Activated gamma-delta T cell (primary cell): ENCODE data around the gene PPP1R12A.
"Not testable (repeated sequence)": the region's sequence is repeated elsewhere in the genome, so short reads cannot be mapped to it uniquely, and the experiment has no call there.

Experiments
- DNase-seq: peaks from one replicate; lab custom pipeline; 2025; lab: John Stamatoyannopoulos, UW
- total RNA-seq, 2 donors: gene quantifications; one replicate each; lab custom pipeline; 2026; lab: John Stamatoyannopoulos, UW

Gene PPP1R12A
- 298 to 302 reads per million in 2 donors for total RNA-seq

DNA sequence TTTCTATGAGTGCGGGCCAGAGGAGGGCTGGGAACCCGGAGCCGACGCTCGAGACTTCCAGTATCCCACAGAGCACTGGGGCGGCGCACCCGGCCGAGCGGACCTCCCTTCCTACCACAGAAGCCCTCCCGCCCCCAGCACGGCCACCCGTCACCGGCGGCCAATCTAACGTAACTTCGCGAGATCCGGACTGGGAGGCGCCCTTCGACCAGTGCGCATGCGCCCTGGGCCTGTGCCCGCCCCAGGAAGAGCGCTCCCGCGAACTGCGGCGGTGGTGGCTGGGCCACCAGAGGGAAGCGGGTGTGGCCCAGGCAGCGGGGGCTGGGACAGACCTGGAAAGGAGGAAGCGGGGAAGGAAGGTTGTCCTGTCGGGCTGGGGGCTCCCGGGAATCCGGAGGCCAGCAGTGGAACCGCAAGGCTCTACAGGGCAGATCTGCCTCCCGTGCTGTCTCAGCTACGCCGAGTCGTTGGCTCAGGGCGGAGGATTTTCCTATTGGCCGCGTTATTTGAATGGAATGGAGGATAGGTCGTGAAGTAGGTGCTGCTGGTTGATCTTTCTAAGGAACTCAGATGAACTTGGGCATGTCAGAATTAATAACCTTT is at the start of gene PPP1R12A:
TSS of gene PPP1R12A (minus strand) at position 77 of the 603 bp plus-strand sequence. CDS start 166 bp downstream, outside the sequence.
- peak; percentile 93 for DNase-seq

GRCh38 chr12:79983986-79984620 is 49.2 kb upstream of the PPP1R12A start:
- no peak for DNase-seq

DNA sequence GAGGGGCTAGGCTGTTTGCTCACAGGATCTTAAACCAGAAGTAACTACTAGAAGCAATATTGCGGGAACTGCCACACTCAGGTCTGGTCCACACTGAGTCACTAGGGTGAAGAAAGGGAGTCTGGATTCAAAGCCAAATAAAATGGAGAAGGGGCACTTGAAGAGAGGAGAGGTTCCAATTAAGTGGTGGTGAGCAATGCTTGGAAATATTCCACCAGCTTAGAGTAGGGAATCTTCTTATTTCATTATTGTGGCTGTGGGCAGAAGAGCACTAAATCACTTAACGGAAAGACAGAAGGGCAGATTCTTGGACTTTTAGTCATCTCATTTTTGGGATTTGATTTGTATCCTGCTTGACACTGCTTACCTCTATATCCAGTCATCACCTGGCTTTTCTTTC is 48.6 kb upstream of the PPP1R12A start:
- no peak for DNase-seq

DNA sequence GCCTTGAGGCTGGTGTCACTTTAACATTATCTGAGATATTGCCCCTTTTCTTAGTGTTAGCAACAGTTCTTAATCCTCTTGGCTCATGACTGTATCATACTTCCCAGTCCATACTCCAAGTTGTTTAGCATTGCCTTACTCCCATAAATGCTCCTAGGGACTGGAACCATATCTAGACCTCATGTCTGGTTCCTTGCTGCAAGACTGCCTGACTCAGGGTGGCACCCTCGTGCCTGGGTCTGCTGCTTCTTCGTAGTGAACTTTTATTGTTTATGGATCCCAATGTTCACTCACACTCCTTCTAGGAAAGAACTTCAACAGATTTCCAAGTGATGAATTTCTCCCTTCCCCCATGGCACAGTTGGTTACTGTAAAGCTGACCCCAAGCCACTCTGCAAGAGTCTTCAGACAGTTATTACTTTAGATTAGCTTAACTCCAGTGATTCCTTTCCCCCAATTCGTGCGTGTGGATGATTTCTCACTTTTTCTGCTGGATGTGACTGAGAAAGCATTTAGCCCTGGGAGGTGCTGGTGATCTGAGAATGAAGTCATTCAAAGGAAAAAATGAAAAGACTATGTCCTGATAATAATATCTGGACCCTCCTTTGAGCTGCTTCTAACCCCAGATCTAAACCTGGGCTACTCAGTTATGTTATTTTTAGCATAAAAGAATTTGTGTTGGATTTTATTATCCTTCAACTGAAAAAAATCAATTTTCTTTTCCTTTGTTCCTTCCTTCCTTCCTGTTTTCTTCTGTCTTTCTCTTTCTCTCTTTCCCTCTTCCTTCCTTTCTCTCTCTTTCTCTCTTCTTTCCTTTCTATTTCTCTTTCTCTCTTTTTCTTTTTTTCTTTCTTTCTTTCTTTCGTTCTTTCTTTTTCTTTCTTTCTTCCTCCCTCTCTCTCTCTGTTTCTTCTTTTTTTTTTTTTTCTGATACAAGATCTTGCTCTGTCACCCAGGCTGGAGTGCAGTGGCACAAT is 47.5 kb upstream of the PPP1R12A start:
- DNase-seq: no peak

GRCh38 chr12:79978692-79979091 is 43.8 kb upstream of the PPP1R12A start:
- no peak for DNase-seq

GRCh38 chr12:79977856-79978460 is 43.1 kb upstream of the PPP1R12A start:
- DNase-seq: not testable (repeated sequence)

- no peak for DNase-seq
Measured at GRCh38 chr12:79975143-79975542, 40.2 kb upstream of the PPP1R12A start.

DNA sequence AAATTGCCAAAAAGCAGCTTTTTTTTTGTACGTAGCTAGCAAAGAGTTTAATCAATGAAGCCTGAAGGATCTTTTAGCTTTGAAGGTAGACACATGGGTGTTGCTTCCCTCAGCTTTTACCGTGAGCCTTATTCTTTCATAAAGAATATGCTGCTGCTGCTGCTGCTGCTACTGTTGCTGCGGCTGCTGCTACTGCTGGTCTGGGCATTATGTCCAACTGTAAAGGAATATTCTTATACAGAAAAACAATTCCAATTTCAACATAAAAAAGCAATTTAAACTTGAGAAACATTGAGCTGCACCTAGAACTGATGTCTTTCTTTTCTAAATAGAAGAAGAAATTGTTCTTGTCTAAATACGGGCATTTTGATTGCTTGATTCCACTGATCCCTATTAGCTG is 38.9 kb upstream of the PPP1R12A start:
- DNase-seq: no peak

DNA sequence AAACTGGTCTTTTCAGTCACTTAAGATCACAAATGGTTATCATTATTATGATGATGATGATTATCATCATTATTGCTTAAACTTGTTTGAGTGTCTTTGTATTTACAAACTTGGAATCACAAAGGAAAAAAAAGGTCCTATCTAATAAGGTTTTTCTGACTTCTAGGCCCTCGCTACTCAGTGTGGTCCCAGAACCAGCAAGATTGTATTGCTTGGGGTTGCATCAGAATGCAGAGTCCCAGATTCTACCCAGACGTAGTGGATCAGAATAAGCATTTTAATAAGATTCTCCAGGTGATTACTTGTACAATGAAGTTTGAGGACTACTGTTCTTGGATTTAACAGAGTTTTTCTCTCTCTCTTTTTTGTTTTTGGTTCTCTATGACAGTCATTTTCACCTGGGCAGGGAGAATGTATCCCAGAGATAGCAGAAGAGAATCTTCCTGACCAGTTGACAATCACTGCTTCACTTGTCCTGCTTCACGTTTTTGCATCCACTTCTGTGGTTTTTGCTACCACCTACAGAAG is 29.3 kb upstream of the PPP1R12A start:
- no peak for DNase-seq

DNA sequence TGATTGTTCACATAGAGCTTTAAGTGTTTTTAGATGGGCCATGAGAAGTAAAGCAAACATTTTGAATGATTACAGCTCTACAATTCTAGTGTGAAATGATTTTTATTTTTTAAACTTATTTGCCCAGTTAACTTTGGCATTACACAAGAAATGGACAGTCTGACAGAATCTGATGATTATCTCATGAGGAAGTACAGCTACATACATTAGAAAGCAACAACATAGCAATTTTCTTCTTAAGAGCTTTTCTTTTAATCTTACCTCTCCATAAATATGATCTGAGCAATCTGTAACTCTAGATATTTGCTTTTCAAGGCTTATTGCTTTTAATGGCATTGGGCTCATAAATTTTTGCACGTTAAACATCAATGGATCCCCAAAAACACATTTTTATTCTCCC is 26.5 kb upstream of the PPP1R12A start:
- no peak for DNase-seq

DNA sequence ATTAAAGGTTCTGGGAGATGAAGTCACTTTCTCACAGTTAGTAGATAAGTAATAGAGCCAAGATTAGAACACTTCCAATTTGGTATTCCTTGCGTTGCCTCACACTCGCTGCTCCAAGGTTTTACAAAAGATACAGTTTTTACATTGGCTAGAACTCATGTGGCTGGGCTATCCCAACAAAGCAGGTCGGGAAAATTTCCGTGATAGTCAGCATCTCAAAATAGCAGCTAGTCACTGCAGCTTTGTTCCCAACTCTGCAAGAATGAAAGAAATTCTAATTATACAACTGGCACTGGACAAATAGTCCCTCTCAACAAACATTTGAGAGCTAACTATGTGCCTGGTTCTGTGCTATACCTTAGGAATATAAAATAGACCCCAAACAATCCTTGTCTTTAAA is 24.6 kb upstream of the PPP1R12A start:
- no peak for DNase-seq

DNA sequence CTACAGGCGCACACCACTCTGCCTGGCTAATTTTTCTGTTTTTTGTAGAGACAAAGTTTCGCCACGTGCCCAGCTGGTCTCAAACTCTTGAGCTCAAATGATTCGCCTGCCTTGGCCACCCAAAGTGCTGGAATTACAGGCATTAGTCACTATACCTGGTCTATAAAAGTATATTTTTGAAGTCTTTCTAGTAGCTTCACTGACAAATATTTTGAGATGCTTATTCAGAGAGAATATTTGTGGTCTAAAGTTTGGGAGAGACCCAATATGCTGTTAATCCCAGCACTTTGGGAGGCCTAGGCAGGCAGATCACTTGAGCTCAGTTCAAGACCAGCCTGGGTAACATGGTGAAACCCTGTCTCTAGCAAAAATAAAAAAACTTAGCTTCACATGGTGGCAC is 22.0 kb upstream of the PPP1R12A start:
- no peak for DNase-seq

GRCh38 chr12:79955561-79955960 is 20.7 kb upstream of the PPP1R12A start:
- no peak for DNase-seq

DNA sequence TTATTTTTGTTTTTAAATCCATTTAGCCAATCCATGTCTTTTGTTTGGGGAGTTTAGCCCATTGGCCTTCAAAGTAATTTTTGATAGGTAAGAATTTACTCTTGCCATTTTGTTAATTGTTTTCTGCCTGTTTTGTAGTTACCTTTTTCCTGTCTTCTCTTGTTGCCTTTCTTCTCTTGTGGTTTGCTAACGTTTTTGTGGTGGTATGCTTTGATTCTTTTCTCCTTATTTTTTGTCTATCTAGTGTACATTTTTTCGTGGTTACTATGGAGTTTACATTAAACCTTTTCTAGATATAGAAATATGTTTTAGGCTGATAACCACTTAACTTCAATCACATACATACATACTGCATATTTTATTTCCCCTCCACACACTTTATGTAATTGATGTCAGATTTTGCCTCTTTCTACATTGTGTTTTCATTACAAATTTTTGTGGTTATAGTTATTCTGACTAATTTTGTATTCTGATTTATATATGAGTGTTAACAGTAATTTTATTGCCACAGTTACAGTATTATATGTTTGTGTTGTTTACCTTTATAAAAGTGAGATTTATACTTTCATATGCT is 19.2 kb upstream of the PPP1R12A start:
- no peak for DNase-seq

DNA sequence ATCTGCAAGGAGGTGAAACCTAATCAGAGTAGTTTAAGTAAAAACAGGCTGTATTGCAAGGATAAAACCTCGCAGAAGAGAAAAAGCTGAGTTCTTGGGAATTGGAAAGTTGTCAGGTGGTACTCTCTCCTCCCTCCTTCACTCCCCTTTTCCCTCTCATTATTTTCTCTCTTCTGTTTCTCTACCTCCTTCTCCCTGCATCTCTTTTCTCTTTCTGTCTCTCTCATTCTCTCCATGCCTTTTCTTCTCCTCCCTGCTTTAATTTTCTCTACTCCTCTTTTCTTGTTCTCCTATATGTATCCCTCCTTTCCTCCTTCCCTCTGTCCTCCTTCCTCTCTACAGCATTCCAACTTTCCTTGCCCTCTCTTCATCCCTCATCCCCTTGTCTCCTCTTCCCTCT is 14.2 kb upstream of the PPP1R12A start:
- DNase-seq: no peak

- no peak for DNase-seq
Measured at GRCh38 chr12:79945433-79945832, 10.5 kb upstream of the PPP1R12A start.

DNA sequence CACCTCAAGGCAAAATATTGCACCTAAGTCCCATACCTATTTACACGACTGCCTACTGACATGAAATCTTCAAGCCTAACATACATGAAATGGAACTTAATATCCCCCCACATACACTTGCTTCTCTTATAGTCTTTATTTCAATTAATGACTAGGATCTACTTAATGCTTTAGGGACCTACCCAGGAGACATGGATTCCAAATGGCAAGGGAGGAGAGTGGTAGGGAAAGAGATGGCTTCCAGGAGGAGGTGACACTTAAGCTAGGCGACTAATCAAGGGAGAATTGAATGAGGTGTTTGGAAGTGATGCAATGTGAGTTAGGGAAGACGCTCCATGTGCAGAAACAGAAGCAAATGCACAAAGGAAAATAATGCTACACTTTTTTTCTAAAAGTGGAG is 9.7 kb upstream of the PPP1R12A start:
- DNase-seq: no peak

GRCh38 chr12:79942846-79943245 is 7.9 kb upstream of the PPP1R12A start:
- not testable (repeated sequence) for DNase-seq

DNA sequence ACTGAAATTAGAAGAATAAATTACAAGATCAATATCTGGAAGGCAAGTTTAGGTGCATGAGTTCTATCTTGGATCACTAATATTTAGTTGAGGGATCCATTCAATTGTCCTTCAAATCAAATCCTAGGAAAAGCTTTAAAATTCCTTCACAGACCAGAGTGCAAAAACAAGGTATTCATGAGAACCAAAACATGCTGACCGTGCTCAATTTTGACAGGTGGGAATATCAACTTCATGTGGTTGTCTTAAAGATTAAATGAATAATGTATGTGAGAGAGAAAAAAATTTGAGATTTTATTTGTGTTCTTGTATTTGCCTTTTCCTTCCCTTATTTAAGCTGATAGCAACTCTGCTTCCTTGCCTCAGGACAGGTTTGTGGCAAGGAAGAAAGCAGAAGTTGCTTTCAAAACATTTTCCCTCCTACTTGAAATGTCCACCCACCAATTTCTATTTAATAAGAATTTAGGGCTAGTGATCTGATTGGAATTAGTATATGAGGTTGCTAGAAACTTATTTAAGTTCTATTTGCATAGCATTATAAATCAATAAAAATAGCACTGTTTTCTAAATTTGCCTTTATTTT is 4.9 kb upstream of the PPP1R12A start:
- DNase-seq: no peak

DNA sequence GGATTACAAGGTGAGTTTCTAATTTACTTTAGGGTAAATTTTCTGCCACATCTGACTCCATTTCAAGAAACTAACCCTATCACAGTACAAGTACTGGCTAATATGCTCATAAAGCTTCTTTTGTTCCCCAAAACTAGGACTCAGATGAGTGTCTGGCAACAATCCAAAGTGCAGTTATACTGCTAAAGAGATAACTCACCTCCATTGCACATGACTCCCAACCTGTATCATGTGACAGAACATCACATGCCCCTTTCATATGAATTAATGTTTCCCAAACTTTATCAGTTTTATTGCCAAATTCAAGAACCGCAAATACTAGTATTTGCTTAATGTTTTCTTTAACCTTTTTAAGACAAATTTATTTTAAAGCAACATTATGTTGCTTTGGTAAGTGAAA is 3.9 kb upstream of the PPP1R12A start:
- no peak for DNase-seq

DNA sequence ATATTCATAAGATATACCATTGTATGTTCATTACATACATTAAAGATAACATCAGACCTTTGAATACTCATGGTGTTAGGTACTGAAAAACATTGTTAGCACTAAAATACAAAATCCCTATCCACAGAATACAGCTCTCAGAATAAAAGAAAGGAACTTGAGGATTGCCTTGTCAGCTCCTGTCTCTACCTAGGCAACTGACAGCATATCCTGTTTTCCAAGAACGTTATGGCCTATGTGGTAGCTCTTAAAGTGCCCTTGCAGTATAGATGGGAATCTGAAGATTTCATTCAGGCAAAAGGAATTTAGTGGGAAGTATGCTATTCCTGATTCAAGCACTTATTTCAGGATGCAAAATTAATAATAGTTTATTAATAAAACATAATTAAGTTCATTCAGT is 1.8 kb upstream of the PPP1R12A start:
- DNase-seq: no peak
